ENCODE measurements around the gene CLTC.

DNA sequence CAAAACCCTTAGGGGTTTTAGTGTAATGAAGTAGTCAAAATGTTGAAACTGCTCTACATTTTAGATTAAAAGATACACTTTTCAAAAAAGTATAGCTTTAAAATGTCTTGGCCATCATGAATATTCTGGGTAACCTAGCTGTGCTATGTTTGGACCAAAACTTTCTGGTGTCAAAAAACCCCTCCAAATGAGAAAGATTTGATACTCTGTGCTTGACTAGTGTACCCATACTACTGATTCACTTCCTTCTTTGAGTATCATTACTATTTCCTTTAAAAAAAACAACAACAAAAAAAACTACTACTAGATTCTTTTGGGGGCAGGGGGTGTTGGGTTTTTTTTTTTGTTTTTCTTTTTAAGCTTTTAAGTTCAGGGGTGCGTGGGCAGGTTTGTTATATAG, 50.2 kb downstream of the CLTC start:
- TF ChIP-seq CTCF (IDR thresholded peaks at IDR 0.05; ENCODE audit: poor library complexity) (no peak), EZH2phosphoT487 (IDR thresholded peaks at IDR 0.05; ENCODE audit: low read depth, severe bottlenecking, unreplicated experiment) (no peak)

Measured in hepatocyte (in vitro differentiated cells).